Globus pallidus (tissue), 1 donor: ENCODE measurements around the gene DOP1B.
"Not testable (repeated sequence)": the region's sequence is repeated elsewhere in the genome, so short reads cannot be mapped to it uniquely, and the experiment has no call there.

Source experiments
- DNase-seq: peaks from one replicate; pipeline ENCODE4 v3.0.0-alpha.2; 2015; ENCODE audit warnings: low spot score

Gene DOP1B

DNA sequence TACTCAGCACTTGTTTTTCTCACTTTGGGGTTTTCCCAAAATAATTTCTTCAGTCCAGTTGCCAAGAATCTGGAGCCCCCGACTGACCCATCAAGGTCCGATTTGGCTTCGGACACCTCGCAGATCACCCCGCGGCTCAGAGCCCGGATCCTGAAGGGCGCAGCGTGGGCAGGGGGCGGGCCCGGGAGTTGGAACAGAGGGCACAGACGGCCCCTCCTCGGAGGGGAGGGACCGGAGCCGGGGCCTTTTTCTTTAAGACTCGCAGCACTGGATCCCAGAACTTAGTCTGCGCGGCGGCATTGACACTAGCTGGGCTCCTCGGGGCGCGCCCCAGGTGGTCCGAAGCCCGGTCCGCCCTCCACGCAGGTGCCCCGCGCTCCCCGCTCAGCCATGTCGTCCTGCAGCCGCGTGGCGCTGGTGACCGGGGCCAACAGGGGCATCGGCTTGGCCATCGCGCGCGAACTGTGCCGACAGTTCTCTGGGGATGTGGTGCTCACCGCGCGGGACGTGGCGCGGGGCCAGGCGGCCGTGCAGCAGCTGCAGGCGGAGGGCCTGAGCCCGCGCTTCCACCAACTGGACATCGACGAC is 21.7 kb upstream of the DOP1B start, which contains the start of gene CBR3:
CBR3 (plus strand) TSS at position 277 of the 588 bp plus-strand sequence; CDS start at position 391, 114 bp downstream.
- no peak for DNase-seq

DNA sequence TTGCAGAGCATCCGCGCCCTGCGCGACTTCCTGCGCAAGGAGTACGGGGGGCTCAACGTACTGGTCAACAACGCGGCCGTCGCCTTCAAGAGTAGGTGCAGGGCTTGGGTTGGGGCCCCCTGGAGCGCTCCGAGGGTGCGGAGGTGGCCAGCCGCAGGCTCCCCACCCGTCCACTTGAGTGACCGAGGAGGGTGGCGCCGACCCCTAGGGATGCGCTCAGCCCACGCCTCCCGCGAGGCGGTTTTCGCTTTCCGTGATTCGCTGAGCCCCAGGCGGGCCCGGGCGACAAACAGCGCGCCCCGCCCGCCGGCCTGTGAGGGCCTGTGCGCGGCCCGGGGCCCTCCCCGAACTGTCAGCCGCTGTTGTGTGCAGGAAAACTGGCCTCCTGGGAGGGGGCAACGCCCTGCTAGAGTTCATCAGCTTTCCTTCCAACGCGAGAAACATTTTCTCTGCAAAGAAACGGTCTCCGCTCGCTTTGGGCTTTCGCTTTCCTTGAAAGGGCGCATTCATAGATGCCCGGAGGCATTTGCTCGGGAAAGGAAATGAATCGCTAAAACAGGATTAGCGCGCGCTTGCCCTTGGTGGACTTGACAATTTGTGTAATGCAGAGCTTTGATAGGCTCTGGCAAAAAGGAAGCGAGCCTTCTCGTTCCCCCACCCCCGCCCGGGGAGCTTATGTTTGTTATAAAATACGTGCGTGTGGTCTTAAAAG is 21.1 kb upstream of the DOP1B start:
- DNase-seq, result peak; percentile 66

DNA sequence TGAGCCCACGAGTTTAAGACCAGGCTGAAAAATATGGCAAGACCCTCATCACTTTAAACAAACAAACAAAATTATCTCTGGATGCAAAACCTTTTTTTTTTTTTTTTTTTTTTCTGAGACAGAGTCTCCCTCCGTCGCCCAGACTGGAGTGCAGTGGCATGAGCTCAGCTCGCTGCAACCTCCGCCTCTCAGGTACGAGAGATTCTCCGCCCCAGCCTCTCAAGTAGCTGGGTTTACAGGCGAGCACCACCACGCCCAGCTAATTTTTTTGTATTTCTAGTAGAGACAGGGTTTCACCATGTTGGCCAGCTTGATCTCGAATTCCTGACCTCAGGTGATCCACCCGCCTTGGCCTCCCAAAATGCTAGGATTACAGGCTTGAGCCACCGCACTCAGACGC is 16.8 kb upstream of the DOP1B start:
- not testable (repeated sequence) for DNase-seq

DNA sequence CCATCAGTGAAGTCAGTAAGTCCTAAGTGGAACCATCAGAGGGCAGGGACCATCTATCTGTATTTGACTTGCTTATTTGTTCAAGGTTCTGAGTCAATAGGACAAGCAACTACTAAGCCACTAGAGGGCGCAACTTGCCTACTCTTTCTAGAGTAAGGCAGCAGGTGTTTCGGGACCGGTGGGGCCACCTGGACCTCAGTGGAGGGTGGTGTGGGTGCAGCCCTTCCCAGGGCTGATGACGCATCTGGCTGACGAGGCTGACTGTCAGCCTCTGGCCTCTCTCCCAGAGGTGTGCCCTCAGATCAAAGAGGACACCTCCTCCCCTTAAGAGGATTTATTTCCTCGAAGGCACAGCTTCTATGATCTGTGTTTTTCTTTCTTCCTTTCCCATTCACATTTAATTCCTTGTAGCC is 15.1 kb upstream of the DOP1B start:
- DNase-seq, result peak; percentile 85

DNA sequence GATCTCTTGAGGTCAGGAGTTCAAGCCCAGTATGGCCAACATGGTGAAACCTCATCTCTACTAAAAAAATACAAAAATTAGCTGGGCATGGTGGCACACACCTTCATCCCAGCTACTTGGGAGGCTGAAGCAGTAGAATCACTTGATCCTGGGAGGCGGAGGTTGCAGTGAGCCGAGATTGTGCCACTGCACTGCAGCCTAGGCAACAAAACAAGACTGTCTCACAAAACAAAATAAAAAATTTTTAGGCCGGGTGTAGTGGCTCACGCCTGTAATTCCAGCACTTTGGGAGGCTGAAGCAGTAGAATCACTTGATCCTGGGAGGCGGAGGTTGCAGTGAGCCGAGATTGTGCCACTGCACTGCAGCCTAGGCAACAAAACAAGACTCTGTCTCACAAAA is 12.4 kb upstream of the DOP1B start:
- DNase-seq, result not testable (repeated sequence)

DNA sequence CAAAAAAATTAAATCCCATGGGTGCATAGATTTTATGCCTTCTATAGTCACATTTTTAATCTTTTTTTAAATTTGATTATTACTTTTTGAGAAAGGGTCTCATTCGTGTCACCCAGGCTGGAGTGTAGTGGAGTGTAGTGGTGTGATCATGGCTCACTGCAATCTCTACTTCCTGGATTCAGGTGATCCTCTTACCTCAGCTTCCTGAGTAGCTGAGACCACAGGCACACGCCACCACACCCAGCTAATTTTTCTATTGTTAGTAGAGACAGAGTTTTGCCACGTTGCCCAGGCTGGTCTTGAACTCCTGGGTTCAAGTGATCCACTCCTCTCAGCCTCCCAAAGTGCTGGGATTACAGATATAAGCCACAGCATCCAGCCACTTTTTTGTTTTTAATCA is 11.4 kb upstream of the DOP1B start:
- no peak for DNase-seq

DNA sequence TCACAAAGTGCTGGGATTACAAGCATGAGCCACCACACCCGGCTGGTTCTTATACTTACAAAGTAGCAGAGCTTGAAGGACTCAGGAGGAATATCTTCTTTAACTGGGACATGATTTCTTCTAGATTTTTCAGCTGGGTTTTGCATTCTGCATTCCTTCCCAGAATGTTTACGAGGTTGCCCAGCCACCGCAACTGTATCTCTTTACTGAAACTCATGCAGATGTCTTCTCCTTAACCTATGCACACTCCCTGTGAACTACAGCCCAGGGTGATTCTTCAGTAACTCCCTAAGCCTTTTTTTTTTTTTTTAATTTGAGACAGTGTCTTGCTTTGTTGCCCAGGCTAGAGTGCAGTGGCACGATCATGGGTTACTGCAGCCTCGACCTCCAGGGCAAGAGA is 8.7 kb upstream of the DOP1B start:
- DNase-seq, result no peak

DNA sequence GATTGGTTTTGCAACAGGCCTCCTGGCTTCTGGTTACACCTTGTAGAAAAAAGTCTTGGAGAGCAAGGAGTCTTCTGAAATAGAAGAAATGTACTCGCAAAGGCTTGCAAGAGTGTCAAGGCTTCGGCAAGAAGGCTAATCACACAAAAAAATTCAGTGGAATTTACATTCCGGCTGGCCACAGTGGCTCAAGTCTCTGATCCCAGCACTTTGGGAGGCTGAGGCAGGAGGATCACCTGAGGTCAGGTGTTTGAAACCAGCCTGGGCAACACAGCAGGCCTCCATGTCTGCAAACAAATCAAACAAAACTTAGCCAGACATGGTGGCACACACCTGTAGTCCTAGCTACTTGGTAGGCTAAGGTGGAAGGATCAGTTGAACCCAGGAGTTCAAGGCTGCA is 7.7 kb upstream of the DOP1B start:
- no peak for DNase-seq

DNA sequence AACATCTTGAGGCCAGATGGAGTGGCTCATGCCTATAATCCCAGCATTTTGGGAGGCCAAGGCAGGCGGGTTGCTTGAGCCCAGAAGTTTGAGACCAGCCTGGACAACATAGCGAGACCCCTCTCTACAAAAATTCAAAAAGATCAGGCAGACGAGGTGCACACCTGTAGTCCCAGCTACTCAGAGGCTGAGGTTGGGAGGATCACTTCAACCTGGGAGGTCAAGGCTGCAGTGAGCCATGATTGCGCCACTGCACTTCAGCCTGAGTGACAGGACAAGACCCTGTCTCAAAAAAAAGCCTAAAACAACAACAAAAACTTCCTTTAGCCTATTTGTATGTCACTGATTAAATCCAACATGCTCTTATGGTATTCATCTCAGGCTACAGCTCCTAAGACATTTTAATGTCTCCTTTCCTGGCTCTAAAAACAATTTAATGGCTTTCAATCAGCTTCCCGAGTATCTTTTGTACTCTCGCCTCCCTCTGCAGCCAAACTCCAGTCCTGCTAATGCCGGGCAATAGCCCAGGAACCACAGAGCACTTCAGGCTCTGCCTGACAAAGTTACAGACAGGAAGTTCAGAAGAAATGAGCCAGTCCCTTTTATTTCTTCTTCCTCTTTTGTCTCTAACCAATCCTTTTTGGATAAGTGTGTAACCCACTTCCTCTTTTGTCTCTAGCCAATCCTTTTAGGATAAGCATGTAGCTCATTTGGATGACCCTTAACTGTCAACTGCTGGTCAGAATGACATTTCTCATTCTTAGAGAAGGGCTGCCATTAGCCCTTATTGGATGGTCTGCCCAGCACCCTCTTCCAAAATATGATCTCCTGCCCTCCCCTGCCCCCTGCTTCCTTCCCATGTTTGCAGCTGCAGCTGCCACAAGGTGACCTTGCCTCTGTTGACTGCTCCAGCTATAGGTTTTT is 6.6 kb upstream of the DOP1B start:
- peak; percentile 69 for DNase-seq

DNA sequence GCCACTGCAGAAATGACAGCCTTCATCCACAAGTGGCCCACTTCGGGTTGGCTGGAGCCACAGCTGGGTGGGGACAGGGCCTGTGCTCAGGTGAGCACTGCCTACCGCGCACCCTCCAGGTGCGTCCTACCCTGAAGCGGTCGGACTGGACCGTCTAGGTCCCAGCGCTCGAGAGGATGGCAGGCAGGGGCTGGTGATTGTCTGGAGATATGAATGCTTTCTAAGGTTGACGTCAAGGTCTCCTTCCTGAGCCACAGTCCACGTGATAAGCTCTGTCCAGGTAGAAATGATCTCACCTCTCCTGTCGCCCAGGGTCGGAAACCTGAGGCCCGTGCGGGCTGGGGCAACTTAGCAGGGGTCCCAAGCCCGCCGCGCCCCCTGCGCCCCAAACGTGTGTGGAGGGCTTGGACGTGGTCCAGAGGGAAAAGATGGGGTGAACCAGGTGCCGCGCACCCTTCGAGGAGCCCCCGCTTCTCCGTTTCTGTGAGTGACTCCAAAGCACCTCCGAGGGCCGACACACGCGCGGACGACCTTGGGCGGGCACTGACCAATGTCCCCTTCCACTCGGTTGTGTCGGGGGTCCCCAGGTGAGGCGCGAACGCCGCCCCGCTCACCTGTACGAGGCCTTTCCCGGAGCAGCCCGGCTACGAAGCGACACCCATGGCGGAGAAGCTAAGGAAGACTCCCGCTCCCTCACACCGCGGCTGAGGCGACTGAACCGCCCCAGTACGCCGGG is 853 bp upstream of the DOP1B start:
- DNase-seq, result no peak

DNA sequence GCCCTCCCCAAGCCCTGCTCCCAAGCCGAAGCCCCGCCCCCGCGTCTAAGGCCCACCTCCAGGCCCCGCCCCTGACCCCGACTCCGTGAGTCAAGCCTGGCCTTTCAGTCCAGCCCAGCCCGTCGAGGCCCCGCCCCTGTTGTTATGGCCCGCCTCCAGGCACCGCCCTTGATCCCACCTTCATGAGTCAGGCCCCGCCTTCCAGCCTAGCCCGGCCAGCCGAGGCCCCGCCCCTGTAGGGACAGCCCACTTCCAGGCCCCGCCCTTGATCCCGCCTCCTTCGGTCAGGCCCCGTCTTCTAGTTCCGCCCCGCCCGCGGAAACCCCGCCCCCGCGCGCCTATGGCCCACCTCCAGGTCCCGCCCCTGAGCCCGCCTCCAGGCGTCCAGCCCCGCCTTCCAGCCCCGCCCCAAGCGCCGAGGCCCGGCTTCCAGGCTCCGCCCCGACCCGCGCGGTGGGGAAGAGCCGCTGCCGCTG is 247 bp upstream of the DOP1B start:
- DNase-seq, result peak; percentile 100

DNA sequence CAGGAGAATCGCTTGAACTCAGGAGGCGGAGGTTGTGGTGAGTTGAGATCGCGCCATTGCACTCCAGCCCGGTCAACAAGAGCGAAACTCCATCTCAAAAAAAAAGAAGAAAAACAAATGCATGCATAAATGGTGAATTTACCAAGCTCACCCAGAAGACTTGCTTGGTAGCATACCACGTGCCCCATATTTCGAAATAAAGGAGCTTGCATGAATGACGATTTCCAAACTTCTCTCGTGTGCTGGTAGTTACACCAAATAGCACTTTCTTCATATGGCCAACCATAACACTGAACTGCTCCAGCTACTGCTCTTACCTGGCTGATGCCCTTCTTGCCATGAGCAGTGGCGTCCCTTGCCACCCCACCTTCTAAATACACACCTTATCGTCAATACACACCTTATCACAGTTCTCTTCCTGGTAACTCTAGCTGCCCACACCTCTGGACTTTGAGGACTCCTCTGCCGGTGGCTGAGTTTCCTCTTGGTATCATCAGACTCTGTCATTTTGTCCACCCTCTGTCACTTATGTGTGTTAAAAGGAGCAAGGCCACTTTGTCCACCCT is 2.8 kb downstream of the DOP1B start:
- DNase-seq, result no peak

DNA sequence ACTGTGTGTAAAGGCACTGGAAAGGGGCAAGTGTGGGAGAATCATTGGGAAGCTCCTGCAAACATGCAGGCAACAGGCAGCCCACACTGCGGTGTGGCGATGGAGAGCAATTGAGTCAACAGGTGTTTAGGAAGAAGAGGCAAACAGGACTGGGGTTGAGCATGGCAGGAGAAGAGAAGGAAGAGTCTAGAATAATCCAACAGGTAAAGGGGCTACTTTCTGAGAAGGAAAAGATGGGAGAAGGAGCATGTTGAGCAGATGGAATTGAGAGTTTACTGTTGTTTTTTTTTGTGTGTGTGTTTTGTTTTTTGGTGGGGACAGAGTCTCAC is 4.2 kb downstream of the DOP1B start:
- DNase-seq, result no peak

DNA sequence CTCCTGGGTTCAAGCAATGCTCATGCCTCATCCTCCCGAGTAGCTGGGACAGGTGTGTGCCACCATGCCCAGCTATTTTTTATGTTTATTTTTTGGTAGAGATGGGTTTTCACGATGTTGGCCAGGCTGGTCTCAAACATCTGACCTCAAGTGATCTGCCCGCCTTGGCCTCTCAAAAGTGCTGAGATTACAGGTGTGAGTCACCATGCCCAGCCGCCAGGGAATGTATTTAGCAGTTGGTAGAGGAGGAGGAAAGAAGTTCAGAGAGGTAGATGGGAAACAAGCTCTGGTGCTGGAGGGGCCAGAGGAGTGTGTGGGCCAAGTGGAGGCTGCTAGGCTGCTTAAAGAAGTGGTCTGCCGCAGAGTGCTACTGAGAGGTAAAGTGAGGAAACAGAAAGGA is 6.0 kb downstream of the DOP1B start:
- no peak for DNase-seq

DNA sequence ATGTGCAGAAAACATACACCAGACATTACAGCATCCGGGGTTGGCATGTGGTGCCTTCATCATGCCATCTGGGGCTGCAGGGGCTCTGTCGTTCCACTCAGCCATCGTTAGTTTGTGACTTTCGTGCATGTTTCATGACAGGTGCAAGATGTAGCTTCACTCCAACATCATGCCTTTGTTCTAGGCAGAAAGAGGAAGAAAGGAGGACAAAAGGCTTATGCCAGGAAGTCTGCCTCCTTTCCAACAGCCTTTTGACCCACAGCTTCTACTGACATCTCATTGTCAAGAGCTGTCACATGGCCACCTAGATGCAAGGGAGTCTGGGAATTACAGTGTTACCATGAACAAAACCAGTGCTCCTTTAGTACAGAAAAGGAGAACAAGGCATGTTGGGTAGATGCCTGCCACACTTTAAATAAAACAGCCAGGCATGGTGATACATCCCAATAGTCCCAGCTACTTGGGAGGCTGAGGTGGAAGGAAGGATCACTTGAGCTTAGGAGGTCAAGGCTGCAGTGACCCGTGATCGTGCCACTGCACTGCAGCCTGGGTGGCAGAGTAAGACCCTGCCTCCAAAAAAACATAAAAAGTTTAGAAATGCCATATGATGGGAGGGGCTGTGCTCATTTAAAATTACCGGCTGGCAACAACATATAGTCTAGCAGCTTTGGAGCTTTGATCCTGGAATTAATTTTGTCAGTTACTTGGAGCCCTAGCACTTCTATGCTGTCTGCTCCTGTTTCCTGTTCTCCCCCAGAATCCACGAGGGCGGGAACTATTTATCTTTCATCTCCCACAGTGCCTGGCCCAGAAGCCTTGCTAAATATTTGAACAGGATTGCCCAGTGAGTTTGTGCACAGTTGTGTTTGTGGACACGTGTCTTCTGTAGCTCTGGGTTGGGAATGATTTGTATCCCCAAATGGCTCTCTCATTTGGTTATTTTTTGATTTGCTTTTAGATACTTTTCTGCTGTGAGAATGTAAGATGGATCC is 7.4 kb downstream of the DOP1B start:
- DNase-seq, result no peak

DNA sequence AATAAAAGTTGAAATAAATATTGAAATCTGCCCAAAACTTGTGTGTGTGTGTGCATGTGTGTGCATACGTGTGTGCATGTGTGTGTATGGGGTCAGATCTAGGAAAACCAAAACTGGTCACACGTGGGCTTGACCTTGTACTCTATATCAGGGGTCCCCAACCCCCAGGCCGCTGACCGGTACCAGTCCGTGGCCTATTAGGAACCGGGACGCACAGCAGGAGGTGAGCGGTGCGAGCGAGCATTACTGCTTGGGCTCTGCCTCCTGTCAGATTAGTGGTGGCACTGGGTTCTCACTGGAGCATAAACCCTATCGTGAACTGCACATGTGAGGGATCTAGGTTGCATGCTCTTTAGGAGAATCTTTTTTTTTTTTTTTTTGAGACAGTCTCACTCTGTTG is 8.7 kb downstream of the DOP1B start:
- no peak for DNase-seq

DNA sequence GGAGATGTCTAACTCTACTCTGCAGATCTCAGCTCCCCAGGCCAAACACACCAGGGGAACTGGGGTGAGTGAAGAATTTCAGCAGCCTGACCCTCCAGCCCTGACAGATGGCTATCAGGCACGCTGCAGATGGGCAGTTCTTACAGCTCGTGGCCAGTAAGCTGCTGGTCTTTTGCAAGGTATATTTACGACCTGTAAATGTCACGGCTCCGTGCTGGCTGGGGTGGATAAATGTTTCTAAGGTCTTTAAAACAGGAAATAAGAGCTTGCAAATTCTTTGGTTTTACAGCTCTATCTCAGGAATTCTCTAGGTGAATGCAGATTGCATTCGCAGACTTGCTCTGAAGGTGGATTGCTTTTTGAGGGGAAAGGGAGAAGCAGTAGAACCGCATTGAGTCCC is 10.1 kb downstream of the DOP1B start:
- no peak for DNase-seq

DNA sequence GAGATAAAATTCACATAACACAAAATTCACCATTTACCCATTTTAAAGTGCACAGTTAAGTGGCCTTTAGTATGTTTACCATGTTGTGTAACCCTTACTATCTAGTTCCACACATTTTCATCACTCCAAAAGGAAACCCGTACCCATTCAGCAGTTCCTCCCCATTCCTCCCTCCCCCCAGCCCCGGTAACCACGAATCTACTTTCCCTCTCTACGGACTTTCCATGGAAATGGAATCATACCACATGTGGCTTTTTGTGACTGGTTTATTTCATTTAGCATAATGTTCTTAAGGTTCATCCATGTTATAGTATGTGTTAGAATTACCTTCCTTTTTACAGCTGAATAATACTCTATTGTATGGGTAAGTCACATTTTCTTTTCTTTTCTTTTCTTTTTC is 10.9 kb downstream of the DOP1B start:
- DNase-seq, result no peak

DNA sequence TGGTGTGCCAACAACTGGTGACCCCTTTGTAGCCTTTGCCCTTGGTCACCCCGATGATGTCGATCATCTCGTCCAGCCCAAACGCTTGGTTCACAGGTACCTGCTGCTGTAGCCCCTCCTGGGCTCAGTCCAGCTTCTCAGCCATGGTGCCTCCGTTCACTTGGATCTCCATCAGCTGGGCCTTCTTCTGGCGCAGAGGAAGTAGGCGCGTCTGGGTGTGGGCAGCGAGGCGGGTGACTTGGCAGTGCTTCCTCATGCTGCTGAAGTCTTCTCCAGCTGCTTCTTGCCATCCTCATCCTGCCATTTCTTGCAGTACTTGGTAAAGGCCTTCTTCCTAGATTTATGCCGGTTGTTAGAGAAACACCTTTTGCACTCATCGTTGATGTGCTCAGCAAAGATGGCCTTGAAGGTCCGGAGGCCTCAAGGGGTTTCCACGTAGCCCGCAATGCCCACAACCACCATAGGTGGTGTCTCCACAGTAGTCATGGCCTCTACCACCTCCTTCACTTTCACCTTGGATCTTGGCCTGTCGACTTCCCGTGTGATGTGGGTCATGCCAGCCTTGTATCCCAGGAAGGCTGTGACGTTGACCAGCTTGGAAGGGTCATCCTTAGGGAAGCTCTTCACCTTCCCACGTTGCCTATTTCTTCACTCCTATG is 13.0 kb downstream of the DOP1B start:
- DNase-seq, result no peak

DNA sequence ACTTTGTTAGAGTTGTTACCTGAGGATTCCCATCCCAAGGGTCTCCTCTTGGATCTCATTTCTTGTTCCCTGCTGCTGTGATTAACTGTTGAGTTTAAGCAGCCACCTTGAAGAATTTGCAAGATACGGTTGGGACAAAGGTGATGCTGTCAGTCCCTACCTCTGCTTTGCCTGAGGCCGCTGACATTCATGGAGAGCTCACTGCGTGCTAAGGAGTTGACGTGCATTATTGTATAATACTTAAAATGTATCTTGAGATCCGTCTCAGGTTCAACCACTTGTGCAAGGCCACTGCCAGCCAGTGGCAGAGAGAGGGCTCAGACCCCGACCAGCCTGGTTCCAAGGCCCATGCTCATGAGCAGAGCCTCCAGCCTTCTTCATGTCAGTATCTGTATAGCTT is 14.2 kb downstream of the DOP1B start:
- DNase-seq, result no peak
